ENCODE results near the gene ZDHHC11B.
"Not testable (repeated sequence)": the region's sequence is repeated elsewhere in the genome, so short reads cannot be mapped to it uniquely, and the experiment has no call there.

Gene ZDHHC11B

GRCh38 chr5:770585-770984, 13.9 kb downstream of the ZDHHC11B start:
- not testable (repeated sequence) for DNase-seq (ENCODE audit: extremely low read depth in 1 of 2, low read depth in 1 of 2)

GRCh38 chr5:769485-770145, 14.9 kb downstream of the ZDHHC11B start:
- not testable (repeated sequence) for DNase-seq (ENCODE audit: extremely low read depth in 1 of 2, low read depth in 1 of 2)

DNA sequence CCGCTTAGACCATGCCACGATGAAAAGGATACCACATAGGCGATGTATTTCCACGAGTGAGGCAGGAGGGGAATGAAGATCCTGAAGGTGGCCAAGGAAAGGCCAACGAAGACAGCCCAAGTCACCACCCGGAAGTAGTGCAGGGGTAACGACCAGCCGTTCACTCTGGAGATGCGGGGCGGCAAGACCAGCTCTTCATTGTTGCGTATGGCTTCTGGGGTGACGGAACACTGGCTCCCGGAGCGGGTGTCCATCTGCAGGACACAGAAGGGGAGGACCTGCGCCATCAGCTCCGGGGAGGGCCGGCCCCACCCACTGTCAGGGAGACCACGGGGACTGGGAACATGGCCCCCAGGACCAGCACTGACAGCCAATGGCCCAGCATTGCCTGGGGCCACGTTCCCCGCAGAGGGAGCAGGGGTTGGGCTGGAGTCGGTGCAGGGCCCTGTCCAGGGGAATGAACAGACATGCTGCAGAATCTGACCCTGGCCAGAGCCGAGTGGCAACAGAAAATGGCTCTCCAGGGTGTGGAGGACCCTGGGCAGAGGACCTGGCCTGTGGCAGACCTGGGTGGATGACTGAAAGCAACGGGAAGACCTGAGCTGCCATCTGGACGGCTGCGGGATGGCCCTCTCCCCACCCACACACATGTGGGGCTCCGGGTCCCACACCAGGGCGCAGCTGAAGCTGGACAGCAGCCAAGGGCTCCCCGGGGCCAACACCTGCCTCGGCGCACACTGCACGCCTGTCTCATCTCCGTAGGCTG, 17.7 kb downstream of the ZDHHC11B start:
- no peak for DNase-seq (ENCODE audit: extremely low read depth in 1 of 2, low read depth in 1 of 2)

GRCh38 chr5:765948-766631, 18.4 kb downstream of the ZDHHC11B start:
- DNase-seq (ENCODE audit: extremely low read depth in 1 of 2, low read depth in 1 of 2) = no peak

- DNase-seq (ENCODE audit: extremely low read depth in 1 of 2, low read depth in 1 of 2) = no peak
These were observed 20.3 kb downstream of the ZDHHC11B start for GRCh38 chr5:763998-764781.

GRCh38 chr5:763397-763796, 21.1 kb downstream of the ZDHHC11B start:
- DNase-seq (ENCODE audit: extremely low read depth in 1 of 2, low read depth in 1 of 2) = no peak

DNA sequence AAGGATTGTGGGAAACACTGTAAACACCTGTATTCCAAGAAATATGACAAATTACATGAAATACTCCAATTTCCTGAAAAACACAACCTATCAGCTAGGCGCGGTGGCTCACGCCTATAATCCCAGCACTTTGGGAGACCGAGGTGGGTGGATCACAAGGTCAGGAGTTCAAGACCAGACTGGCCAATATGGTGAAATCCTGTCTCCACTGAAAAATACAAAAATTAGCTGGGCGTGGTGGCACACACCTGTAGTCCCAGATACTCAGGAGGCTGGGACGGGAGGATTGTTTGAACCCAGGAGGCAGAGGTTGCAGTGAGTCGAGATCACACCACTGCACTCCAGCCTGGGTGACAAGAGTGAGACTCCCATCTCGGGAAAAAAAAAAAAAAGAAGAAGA, 21.5 kb downstream of the ZDHHC11B start:
- DNase-seq (ENCODE audit: extremely low read depth in 1 of 2, low read depth in 1 of 2) = not testable (repeated sequence)

DNA sequence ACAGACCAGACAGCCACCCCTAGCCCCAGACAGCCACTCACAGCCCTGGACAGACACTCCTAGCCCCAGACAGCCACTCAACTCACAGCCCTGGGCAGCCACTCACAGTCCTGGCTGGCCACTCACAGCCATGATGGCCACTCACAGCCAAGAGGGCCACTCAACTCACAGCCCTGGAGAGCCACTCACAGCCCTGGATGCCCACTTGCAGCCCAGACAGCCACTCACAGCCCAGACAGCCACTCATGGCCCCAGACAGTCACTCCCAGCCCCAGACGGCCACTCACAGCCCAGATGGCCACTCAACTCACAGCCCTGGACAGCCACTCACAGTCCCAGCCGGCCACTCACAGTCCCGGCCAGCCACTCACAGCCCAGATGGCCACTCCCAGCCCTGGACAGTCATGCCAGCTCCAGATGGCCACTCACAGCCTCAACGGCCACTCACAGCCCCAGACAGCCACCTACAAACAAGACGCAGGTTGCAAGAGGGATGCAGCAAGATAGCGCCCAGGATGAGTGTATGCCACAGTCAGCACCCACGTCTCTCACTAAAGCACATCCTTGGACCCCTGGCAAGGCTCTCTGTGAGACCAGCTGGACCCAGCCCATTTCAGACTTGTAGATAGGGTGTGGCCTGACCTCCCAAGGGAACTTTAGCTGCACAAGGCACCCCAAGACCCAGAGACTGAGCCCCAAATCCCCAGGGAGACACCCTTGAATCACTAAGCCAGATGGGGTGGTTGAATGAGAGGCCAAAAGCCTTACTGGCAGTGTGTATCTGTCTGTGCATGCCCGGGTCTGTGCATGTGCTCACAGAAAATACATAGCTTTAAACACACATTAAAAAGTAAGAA, 22.4 kb downstream of the ZDHHC11B start:
- DNase-seq (ENCODE audit: extremely low read depth in 1 of 2, low read depth in 1 of 2) = no peak

- no peak for DNase-seq (ENCODE audit: extremely low read depth in 1 of 2, low read depth in 1 of 2)
These were observed 23.3 kb downstream of the ZDHHC11B start for GRCh38 chr5:761059-761771.

GRCh38 chr5:760363-761058, 24.0 kb downstream of the ZDHHC11B start:
- DNase-seq (ENCODE audit: extremely low read depth in 1 of 2, low read depth in 1 of 2) = no peak

DNA sequence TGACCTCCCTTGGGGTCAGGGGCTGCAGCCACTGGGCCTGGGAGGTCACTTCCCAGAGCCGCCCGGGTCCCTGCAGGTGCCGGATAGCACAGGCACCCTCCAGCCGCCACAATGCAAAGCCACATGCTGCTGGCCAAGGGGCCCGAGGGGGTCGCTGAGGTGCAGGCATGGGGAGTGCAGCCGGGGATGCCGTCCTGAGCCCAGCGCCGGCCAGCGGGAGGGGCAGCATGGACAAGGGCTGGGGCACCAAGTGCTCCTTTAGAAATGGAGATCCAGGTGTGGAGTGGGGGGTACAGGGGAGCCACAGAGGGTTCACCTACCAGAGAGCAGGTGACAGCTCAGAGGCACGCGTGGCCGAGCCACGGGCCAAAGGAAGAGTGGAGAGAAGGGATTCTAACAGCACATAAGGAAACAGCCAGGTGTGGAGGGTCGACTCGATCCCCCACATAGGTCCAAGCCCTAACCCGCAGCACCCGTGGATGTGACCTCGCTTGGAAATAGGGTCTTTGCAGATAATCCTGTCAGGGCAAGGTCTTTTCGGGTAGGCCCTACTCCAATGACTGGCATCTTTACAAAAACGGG, 24.7 kb downstream of the ZDHHC11B start:
- DNase-seq (ENCODE audit: extremely low read depth in 1 of 2, low read depth in 1 of 2) = no peak

- DNase-seq (ENCODE audit: extremely low read depth in 1 of 2, low read depth in 1 of 2) = peak in 1 of 2 donors; percentile 17
These were observed 25.3 kb downstream of the ZDHHC11B start for GRCh38 chr5:759111-759751.

GRCh38 chr5:758698-759053, 25.9 kb downstream of the ZDHHC11B start:
- DNase-seq (ENCODE audit: extremely low read depth in 1 of 2, low read depth in 1 of 2) = no peak

DNA sequence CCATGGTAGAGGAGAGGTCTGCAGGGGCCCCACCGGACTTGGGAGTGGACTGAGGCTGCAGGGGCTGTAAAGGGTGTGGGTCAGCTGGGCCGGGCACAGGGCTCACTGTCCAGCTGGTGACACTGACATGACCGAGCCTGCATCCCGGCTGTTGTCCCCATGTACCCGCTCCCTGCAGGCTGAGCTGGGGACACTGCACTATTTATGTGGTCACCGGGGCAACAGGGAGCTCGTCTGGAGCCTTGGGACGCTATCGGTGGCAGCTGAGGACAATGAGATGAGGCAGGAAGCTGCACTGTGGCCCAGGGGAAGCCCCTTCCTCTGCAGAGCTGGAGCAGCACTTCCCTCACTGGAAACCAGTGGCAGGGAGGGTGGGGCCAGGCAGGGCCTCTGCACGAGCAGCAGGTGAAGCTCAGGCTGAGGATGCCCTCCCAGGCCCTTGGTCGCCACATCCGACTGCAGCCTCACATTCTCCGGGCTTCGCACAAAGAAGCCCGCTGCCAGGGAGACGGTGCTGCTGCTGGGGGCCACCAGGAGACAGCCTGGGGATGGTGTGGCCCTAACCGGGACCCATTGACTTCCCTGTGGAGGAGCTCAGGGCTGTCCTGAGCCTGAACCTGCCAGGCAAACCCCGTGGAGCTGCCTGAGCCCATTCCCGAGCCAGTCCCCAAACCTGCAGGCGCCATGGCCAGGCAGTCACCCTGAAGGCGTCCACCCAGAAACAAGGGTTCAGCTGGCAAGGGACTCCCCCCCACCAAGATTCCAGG, 26.4 kb downstream of the ZDHHC11B start:
- no peak for DNase-seq (ENCODE audit: extremely low read depth in 1 of 2, low read depth in 1 of 2)

DNA sequence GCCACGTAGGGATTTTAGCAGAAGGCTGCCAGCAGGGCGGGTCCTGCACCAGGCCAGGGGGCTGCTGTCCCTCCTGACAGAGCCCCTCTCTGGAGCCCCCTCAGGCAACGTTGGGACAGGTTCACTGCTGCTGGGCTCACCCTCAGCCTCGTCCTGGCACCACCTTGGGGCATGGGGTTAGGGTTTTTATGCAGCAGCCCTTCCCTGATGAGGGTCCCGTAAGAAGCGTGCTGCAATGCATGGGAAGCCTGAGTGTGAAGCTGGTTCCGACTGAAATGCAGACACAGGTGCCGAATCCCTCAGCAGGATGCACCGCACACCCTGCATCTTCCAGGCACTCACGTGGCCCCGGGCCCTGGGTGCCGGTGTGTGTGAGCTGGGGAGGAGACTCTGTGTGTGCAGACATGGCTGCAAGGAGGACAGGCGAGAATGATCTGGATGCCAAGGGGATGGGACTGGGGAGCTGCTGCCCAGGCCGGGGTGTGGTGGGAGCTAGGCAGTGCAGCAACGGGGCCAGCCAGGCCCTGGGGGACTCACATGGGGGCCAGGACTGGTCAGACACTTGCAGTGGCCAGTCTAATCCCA, 27.1 kb downstream of the ZDHHC11B start:
- DNase-seq (ENCODE audit: extremely low read depth in 1 of 2, low read depth in 1 of 2) = no peak

GRCh38 chr5:756865-757345, 27.6 kb downstream of the ZDHHC11B start:
- DNase-seq (ENCODE audit: extremely low read depth in 1 of 2, low read depth in 1 of 2) = no peak

DNA sequence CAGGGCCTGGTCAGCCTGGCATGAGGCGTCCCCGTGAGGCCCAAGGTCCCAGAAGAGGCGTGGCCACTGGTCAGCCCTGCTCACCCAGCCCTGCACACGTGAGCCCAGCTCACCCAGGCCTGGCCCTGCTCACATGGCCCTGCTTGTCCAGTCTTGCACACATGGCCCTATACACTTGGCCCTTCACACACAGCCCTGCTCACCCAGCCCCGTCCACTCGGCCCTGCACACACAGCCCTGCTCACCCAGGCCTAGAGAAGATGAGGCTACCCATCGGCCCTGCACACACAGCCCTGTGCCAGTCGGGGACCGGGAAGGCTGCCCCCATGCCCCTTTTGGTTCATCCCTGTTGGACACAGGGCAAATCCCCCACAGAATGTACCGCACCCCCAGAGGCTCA, 28.4 kb downstream of the ZDHHC11B start:
- DNase-seq (ENCODE audit: extremely low read depth in 1 of 2, low read depth in 1 of 2) = no peak
